GM18502 (cell line): ENCODE measurements around the gene PKP3.
"Not testable (repeated sequence)": the region's sequence is repeated elsewhere in the genome, so short reads cannot be mapped to it uniquely, and the experiment has no call there.

Source experiments
- ATAC-seq: cut with Tn5 transposase; IDR thresholded peaks from one replicate; pipeline ENCODE4 v1.9.1; 2021; ENCODE audit warnings: mild to moderate bottlenecking; ENCODE audit not compliant: unreplicated experiment, poor library complexity

Gene PKP3

GRCh38 chr11:394034-394857 is at the start of gene PKP3:
Gene PKP3, plus strand, starts transcription at chr11:394209. Its CDS starts 84 bp downstream, at chr11:394293.
- ATAC-seq = no peak

- ATAC-seq = no peak
Measured at GRCh38 chr11:344836-345578, 49.0 kb upstream of the PKP3 start.

- no peak for ATAC-seq
Measured at GRCh38 chr11:346529-346928, 47.5 kb upstream of the PKP3 start.

- not testable (repeated sequence) for ATAC-seq
Measured at GRCh38 chr11:349270-349954, 44.6 kb upstream of the PKP3 start.

- ATAC-seq = not testable (repeated sequence)
Measured at GRCh38 chr11:350033-350722, 43.8 kb upstream of the PKP3 start.

- ATAC-seq = no peak
Measured at GRCh38 chr11:350723-351255, 43.2 kb upstream of the PKP3 start.

- no peak for ATAC-seq
Measured at GRCh38 chr11:351411-351810, 42.6 kb upstream of the PKP3 start.

GRCh38 chr11:352456-353031 is 41.5 kb upstream of the PKP3 start:
- no peak for ATAC-seq

GRCh38 chr11:353179-353873 is 40.7 kb upstream of the PKP3 start:
- no peak for ATAC-seq

- peak; percentile 70 for ATAC-seq
Measured at GRCh38 chr11:355581-356458, 38.2 kb upstream of the PKP3 start.

GRCh38 chr11:356610-357009 is 37.4 kb upstream of the PKP3 start:
- ATAC-seq = no peak

- no peak for ATAC-seq
Measured at GRCh38 chr11:357582-357981, 36.4 kb upstream of the PKP3 start.

GRCh38 chr11:358129-358800 is 35.7 kb upstream of the PKP3 start:
- ATAC-seq = no peak

- no peak for ATAC-seq
Measured at GRCh38 chr11:359181-359714, 34.8 kb upstream of the PKP3 start.

GRCh38 chr11:360326-361280 is 33.4 kb upstream of the PKP3 start:
- no peak for ATAC-seq

- ATAC-seq = no peak
Measured at GRCh38 chr11:362642-363442, 31.2 kb upstream of the PKP3 start.
